Frontal cortex (tissue), 1 donor: ENCODE data around the gene G3BP2. TPM values are rescaled to one million over a fixed set of nuclear protein-coding genes. Genes with fewer than 3 reads are reported as not detected.

ENCODE experiments used
- small RNA-seq: library from RNA; depleted of rRNA; stranded (forward); fragments of <200 nt; gene quantifications from one replicate; pipeline ENCODE3, GENCODE V24; 2014
- total RNA-seq: library from RNA; depleted of rRNA; stranded (reverse); fragments of >200 nt; gene quantifications from one replicate; pipeline ENCODE4 v1.2.3, GENCODE V29; 2014

G3BP2 gene
- total RNA-seq, 1 donor from 2014 or later: 472 TPM

Small RNA genes within 50 kb of the gene (small RNA-seq; reads per million reads assigned to genes)
- not detected for gene RF00019

Other genes starting within 250 kb of the G3BP2 start
- gene RCHY1, start 159.0 kb downstream of the G3BP2 start, total RNA-seq: 48.5 TPM
- gene THAP6, start 158.9 kb downstream of the G3BP2 start, total RNA-seq: 13.0 TPM
- gene ODAPH, start 117.3 kb downstream of the G3BP2 start, total RNA-seq: not detected
- gene CDKL2, start 42.9 kb downstream of the G3BP2 start, total RNA-seq: 60.7 TPM
- gene USO1, start 51.2 kb upstream of the G3BP2 start, total RNA-seq: 48.9 TPM
- gene PPEF2, start 229.0 kb upstream of the G3BP2 start, total RNA-seq: under 0.01 TPM